Measurements from ENCODE around the gene CAD. TPM values are rescaled to one million over a fixed set of nuclear protein-coding genes. Genes with fewer than 3 reads are reported as not detected.

The CAD gene
- total RNA-seq, 1 donor from 2014 or later: 27.1 TPM

DNA sequence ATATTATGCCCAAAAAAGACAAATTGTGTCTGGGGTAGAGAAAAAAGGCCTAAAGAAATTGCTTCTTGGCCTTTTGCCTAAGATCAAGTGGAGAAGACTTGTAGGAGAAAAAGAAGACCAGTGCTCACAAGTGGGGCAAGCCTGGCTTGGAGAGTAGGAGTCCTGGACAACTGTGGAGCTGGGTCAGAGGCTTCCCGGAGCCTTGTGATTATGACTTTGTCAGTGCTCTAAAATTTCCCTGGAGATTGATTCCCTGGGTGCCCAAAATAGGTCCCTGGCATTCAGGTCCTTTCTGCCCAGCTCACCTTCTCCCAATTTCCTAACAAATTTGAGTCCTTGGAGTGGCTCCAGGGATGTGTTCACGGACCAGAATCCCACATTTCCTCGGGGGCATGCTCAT, 64.3 kb downstream of the CAD start:
- no peaks in the 10 kb centered on the region for H3K9me3 ChIP-seq
- no peak overlapping the region for H3K4me3 ChIP-seq
- TF ChIP-seq, protein P1, sequence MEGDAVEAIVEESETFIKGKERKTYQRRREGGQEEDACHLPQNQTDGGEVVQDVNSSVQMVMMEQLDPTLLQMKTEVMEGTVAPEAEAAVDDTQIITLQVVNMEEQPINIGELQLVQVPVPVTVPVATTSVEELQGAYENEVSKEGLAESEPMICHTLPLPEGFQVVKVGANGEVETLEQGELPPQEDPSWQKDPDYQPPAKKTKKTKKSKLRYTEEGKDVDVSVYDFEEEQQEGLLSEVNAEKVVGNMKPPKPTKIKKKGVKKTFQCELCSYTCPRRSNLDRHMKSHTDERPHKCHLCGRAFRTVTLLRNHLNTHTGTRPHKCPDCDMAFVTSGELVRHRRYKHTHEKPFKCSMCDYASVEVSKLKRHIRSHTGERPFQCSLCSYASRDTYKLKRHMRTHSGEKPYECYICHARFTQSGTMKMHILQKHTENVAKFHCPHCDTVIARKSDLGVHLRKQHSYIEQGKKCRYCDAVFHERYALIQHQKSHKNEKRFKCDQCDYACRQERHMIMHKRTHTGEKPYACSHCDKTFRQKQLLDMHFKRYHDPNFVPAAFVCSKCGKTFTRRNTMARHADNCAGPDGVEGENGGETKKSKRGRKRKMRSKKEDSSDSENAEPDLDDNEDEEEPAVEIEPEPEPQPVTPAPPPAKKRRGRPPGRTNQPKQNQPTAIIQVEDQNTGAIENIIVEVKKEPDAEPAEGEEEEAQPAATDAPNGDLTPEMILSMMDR (IDR thresholded peaks at IDR 0.05): no peak
- H3K36me3 ChIP-seq: no peaks in the 10 kb centered on the region
- H3K27me3 ChIP-seq: peaks cover 5% of the 10 kb centered on the region
- H3K4me1 ChIP-seq: no peaks in the 10 kb centered on the region
- H3K27ac ChIP-seq: no peak overlapping the region
- intact Hi-C loops (cut with DNase I): no loop called here
- DNase-seq: no peak
- ATAC-seq: no peak

GRCh38 chr2:27281855-27282559, 64.8 kb downstream of the CAD start, which contains the start of gene TRIM54:
Gene TRIM54 (plus strand): TSS chr2:27282429. CDS start chr2:27282732, 303 bp downstream.
- TF ChIP-seq, protein P1 (IDR thresholded peaks at IDR 0.05): no peak
- intact Hi-C loops (cut with DNase I): no loop called here
- ATAC-seq (no peak), DNase-seq (no peak)
- Histone ChIP-seq H3K27me3 (peaks cover 5% of the 10 kb centered on the region), H3K4me3 (no peak within 1 kb of the TSS), H3K4me1 (no peaks in the 10 kb centered on the region), H3K9me3 (no peaks in the 10 kb centered on the region), H3K27ac (no peak within 1 kb of the TSS), H3K36me3 (no peaks in the 10 kb centered on the region)

- Histone ChIP-seq H3K9me3 (no peaks in the 10 kb centered on the region), H3K27me3 (peaks cover 5% of the 10 kb centered on the region), H3K4me1 (no peaks in the 10 kb centered on the region), H3K4me3 (no peak overlapping the region), H3K36me3 (no peaks in the 10 kb centered on the region), H3K27ac (no peak overlapping the region)
- DNase-seq (no peak), ATAC-seq (no peak)
- intact Hi-C loops (cut with DNase I): no loop called here
- TF ChIP-seq, protein P1 (IDR thresholded peaks at IDR 0.05): no peak
Measured at GRCh38 chr2:27282892-27283291, 65.7 kb downstream of the CAD start.

- no peaks in the 10 kb centered on the region for H3K9me3 ChIP-seq
- H3K4me1 ChIP-seq: no peaks in the 10 kb centered on the region
- H3K27ac ChIP-seq: no peak overlapping the region
- DNase-seq: no peak
- H3K27me3 ChIP-seq: peaks cover 5% of the 10 kb centered on the region
- intact Hi-C loops (cut with DNase I): no loop called here
- no peaks in the 10 kb centered on the region for H3K36me3 ChIP-seq
- no peak overlapping the region for H3K4me3 ChIP-seq
- TF ChIP-seq, protein P1 (IDR thresholded peaks at IDR 0.05): no peak
- no peak for ATAC-seq
Measured at GRCh38 chr2:27284996-27285395, 67.8 kb downstream of the CAD start.

DNA sequence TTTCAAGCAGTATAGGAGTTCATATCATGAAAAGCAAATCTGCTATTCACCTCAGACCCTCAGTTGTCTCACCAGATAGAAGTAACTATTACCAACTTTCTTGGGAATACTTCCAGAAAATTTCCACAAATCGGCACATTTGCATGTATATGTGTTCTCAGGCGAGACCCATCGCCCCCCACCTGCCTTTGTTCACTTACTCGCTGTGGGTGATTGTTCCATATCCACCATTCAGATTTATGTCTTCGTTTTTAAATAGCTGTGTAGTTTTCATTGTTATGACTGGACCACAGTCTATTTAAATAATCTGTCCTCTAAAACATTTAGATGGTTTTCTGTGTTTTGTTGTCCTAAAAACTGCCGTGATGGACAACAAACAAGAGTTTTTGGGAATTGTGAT, 68.3 kb downstream of the CAD start:
- H3K4me1 ChIP-seq: no peaks in the 10 kb centered on the region
- intact Hi-C loops (cut with DNase I): no loop called here
- H3K4me3 ChIP-seq: no peak overlapping the region
- no peaks in the 10 kb centered on the region for H3K9me3 ChIP-seq
- ATAC-seq (no peak), DNase-seq (no peak)
- no peaks in the 10 kb centered on the region for H3K36me3 ChIP-seq
- H3K27ac ChIP-seq: no peak overlapping the region
- H3K27me3 ChIP-seq: peaks cover 2% of the 10 kb centered on the region
- TF ChIP-seq, protein P1 (IDR thresholded peaks at IDR 0.05): no peak
